BLaER1 treated with 17β-estradiol and CSF1 and Interleukin-3, amounts not matched to agents 10 nM and 100 nM (cell line): ENCODE measurements around the gene TBC1D14.

Source experiments
- H3K27ac ChIP-seq, 11 experiments: shearing (Covaris generic); formaldehyde crosslinking; 2 replicates each; pipeline ENCODE4 v1.8.1; 2022
- H3K27me3 ChIP-seq, 11 experiments: shearing (Covaris generic); formaldehyde crosslinking; 2 replicates each; pipeline ENCODE4 v1.8.1; 2022
- H3K36me3 ChIP-seq, 11 experiments: shearing (Covaris generic); formaldehyde crosslinking; 2 replicates each; pipeline ENCODE4 v1.8.1; 2022
- H3K4me1 ChIP-seq, 10 experiments: shearing (Covaris generic); formaldehyde crosslinking; 2 replicates each; pipeline ENCODE4 v1.8.1; 2022
- H3K4me2 ChIP-seq, 11 experiments: shearing (Covaris generic); formaldehyde crosslinking; 2 replicates each; pipeline ENCODE4 v1.8.1; 2022
- H3K4me3 ChIP-seq, 10 experiments: shearing (Covaris generic); formaldehyde crosslinking; 2 replicates each; pipeline ENCODE4 v1.8.1; 2022
- H3K9ac ChIP-seq, 11 experiments: shearing (Covaris generic); formaldehyde crosslinking; 2 replicates each; pipeline ENCODE4 v1.8.1; 2022
- H3K9me3 ChIP-seq, 11 experiments: shearing (Covaris generic); formaldehyde crosslinking; replicated peaks in 1 of 11; 2 replicates each; pipeline ENCODE4 v1.8.1; 2022
- H4K20me1 ChIP-seq, 11 experiments: shearing (Covaris generic); formaldehyde crosslinking; 2 replicates each; pipeline ENCODE4 v1.8.1; 2022
- Cebpa-rat ChIP-seq, 11 experiments: shearing (Covaris generic); IDR thresholded peaks; 2 replicates each; pipeline ENCODE4 v1.8.1; 2022

TBC1D14 gene

DNA sequence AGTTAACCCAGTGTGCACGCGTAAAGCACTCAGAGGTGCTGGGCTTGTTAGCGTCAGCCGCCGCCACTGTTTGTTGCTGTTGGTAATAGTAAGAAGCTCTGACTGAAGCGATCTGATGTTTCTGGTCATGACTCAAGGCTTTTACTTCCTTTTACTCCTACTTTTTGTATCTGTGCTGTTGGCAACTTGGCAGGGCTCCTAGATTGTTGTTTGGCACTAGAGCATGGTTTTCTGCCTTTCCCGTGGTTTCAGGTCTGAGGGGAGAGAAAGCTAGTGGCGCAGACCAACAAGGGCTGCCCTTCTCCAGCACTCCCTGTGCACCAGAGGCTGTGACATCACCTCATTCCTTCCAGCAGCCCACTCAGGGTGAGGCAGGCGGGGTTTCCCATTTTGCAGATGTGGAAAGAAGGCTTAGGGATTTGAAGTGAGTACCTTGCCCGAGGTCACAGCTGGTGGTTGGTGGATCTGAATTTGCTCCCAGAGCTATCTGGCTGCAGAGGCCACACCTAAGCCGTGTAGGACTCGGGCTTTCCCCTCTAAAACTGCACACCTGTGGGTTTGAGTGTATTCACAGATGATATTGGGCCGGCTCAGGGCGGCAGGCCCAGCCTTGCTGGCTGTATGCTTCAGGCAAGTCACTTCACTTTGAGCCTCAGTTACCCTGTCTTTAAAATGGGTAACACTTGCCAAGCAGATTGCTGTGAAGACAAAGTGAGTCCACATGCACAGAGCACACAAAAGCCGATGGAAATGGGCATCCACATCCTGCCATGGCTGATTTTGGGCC lies 82.3 kb downstream of the TBC1D14 start:
- Histone ChIP-seq H3K4me3 (no peak overlapping the region), H3K9ac (peak overlapping the region in 10 of 11 experiments; percentile 15 to 63 (median 42); a peak in 17 of 22 replicates), H3K4me2 (peak overlapping the region; percentile 58 to 98 (median 95))

DNA sequence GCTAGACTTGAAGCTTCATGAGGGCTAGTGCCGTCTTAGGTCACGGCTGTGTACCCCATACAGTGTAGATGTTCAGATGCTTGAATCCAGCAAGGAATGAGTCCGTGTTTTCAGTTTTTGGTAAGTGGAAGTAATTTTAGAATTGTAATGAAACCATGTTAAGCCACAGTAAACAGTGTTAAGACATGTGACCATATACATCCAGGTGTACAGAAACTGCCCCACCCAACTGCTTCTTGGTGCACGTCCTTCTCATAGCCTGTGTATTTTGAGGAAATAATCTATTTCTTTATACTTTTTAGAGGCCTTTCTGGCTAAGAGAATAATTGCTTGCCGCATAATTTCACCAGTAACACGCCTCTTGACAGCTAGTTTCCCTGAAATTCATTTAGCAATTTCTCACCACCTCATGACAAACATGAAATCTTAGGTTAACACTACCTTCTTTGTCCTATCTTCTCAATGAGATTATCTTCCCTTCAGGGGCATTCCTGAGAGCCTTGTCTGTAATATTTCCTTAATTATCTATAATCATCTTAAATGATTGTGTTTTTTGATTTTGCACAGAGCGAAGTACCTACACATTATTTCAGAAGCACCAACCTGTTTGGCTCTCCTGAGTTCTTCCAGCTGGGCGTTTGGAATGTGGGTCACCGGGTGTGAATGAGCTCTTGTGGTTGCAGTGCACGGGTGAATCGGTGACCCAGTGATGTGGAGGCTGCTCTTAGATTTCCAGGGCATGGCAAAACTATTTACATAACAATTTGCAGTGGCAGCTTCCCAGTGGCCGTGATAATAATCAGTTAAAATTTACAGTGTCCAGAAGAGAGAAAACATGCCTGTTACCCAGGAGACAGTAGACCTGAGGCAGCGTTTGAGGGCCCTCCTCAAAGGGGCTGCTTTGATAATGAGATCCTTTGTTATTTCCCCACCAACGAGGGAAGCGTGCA lies 83.4 kb downstream of the TBC1D14 start:
- Histone ChIP-seq H3K27ac (peak overlapping the region in 2 of 11 experiments; percentile 29 to 68; a peak in 2 of 22 replicates), H4K20me1 (peaks cover 75 to 100% (median 98%) of the 10 kb centered on the region in 11 experiments), H3K4me2 (peak overlapping the region; percentile 58 to 98 (median 95); a peak in 18 of 22 replicates), H3K36me3 (peaks cover 84 to 97% (median 88%) of the 10 kb centered on the region in 11 experiments), H3K9me3 (no peaks in the 10 kb centered on the region), H3K4me3 (no peak overlapping the region), H3K27me3 (no peaks in the 10 kb centered on the region), H3K4me1 (peaks cover 54 to 66% (median 57%) of the 10 kb centered on the region in 10 experiments), H3K9ac (peak overlapping the region in 2 of 11 experiments; percentile 28 to 36; a peak in 4 of 22 replicates)
- TF ChIP-seq Cebpa-rat (IDR thresholded peaks at IDR 0.05): no peak

More for the DNA sequence above, 82.3 kb downstream of the TBC1D14 start:
- peaks cover 62 to 69% (median 65%) of the 10 kb centered on the region in 10 experiments for H3K4me1 ChIP-seq
- no peaks in the 10 kb centered on the region for H3K9me3 ChIP-seq
- TF ChIP-seq Cebpa-rat (IDR thresholded peaks at IDR 0.05): no peak
- H3K27me3 ChIP-seq: no peaks in the 10 kb centered on the region
- H3K36me3 ChIP-seq: peaks cover 74 to 94% (median 80%) of the 10 kb centered on the region in 11 experiments
- peak overlapping the region; percentile 2 to 69 (median 47); a peak in 18 of 22 replicates for H3K27ac ChIP-seq
- peaks cover 81 to 100% (median 99%) of the 10 kb centered on the region in 11 experiments for H4K20me1 ChIP-seq

DNA sequence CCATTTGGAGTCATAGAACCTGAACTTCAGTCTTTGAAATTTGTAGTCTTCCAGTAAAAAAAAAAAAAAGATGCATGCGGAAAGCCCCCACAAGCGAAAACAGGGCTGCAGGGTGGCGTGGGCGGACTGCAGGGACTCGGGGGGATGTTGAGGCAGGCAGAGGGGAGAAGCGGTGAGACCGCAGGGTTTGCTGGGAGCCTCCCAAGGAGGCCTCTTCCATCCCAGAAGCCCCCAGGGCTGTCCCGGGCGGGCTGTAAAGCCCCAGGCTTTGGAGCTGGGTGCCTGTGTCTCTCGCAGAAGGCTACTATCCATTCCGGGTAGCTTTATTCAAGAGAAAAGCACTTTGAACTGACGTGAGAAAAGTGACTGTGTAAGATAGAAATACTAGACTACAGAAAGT lies 86.9 kb downstream of the TBC1D14 start:
- no peak for TF ChIP-seq Cebpa-rat (IDR thresholded peaks at IDR 0.05)
- peaks cover 95 to 100% (median 97%) of the 10 kb centered on the region in 11 experiments for H3K36me3 ChIP-seq
- no peak overlapping the region for H3K9ac ChIP-seq

DNA sequence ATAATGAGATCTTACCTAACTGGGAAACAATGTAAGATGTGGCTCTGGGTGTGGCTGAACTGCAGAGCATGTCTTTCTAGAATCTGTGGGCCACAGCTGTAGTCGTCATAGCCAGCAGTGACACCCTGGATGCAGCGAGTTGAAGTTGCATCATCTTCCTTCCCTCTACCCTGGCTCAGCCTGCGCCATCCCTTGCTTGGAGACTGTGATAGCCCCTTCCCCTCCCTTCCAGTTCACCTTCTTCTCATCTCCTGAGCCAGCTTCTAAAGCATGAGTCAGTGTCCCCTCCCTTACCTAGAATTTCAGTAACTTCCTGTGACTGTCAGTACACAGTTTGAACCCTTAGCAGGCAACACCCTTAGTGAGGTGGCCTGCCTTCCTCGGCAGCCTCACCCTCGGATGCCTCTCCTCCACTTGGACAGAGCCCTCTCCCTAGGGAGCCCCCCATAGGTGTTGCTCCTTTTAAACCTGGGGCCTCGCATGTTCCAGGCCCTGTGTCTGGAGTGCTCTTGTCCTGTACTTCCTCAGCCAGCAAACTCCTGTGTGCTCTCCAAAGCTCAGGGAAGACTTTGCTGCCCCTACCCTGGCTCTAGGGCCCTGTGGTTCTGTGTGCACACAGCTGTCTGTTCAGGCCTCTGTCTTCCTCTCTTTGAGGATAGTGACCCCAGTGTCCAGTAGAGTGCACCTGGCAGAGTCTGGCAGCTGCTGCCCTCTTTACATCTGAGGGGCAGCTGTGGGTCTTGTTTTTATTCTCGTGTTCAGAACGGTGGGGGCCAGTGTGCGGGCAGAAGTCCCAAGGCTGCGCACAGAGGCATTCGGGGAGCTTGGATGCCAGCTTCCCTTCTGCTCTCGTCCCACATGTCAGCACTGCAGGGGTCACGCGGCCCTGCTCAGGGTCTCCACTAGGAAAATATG lies 89.8 kb downstream of the TBC1D14 start:
- H4K20me1 ChIP-seq: peaks cover 42 to 100% (median 98%) of the 10 kb centered on the region in 11 experiments
- no peaks in the 10 kb centered on the region for H3K9me3 ChIP-seq
- H3K4me1 ChIP-seq: peaks cover 0 to 25% (median 14%) of the 10 kb centered on the region in 10 experiments; a peak in 12 of 20 replicates
- TF ChIP-seq Cebpa-rat (IDR thresholded peaks at IDR 0.05): peak in 2 of 11 experiments; percentile 25 to 57; a peak in 3 of 22 replicates
- no peaks in the 10 kb centered on the region for H3K27me3 ChIP-seq
- H3K36me3 ChIP-seq: peaks cover 99 to 100% (median 100%) of the 10 kb centered on the region in 11 experiments
- peak overlapping the region in 2 of 11 experiments; percentile 24 to 43; a peak in 2 of 22 replicates for H3K9ac ChIP-seq
- H3K4me2 ChIP-seq: no peak overlapping the region
- peak overlapping the region in 2 of 11 experiments; percentile 22 to 37; a peak in 3 of 22 replicates for H3K27ac ChIP-seq
- no peak overlapping the region for H3K4me3 ChIP-seq

More for the DNA sequence above, 86.9 kb downstream of the TBC1D14 start:
- Histone ChIP-seq H3K4me2 (no peak overlapping the region), H3K27me3 (no peaks in the 10 kb centered on the region), H3K27ac (no peak overlapping the region), H3K9me3 (no peaks in the 10 kb centered on the region), H3K4me1 (peaks cover 21 to 45% (median 23%) of the 10 kb centered on the region in 10 experiments), H3K4me3 (no peak overlapping the region), H4K20me1 (peaks cover 43 to 100% (median 98%) of the 10 kb centered on the region in 11 experiments)

DNA sequence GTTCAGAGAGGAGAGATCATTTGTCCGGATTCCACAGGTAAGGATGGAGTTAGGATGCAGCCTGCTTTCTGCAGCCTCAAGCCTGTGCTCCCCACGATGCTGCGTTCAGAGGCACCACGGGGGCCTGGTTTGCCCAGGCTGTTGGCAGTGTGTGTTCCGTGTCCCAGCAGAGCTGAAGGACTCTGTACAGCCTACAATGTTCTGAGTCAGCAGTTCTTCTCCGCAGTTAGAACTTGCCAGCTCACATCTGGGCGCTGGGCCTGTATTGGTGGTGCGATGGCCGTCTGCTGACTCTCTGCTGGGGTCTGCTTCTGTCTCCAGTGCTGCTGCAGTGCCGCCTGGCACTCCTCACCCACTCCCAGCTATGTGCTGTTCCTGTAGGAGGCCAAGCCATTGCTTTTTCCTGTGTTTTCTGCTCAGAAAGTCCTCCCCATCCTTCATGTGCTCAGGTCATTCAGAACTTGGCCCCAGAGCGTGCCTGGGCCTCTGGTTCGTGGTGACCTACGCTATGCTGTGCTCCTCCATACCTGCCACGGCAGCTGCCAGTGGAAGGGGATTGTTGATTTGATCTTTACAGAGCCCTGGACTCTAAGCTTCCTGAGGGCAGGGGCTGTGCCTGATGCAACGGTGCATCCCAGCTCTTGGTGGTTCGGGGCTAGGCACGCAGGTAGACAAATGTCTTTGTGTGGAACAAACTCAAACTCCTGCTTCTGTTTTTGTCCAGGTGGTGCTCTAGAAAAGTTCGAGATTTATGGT lies 91.0 kb downstream of the TBC1D14 start:
- H3K36me3 ChIP-seq: peaks cover 99 to 100% (median 100%) of the 10 kb centered on the region in 11 experiments
- H3K9ac ChIP-seq: no peak overlapping the region
- H3K27ac ChIP-seq: peak overlapping the region in 1 of 11 experiments; percentile 18; a peak in 1 of 22 replicates
- no peak overlapping the region for H3K4me3 ChIP-seq
- H4K20me1 ChIP-seq: peaks cover 39 to 100% (median 98%) of the 10 kb centered on the region in 11 experiments
- no peak for TF ChIP-seq Cebpa-rat (IDR thresholded peaks at IDR 0.05)
- no peaks in the 10 kb centered on the region for H3K9me3 ChIP-seq
- H3K27me3 ChIP-seq: no peaks in the 10 kb centered on the region
- no peak overlapping the region for H3K4me2 ChIP-seq
- H3K4me1 ChIP-seq: peaks cover 0 to 25% (median 14%) of the 10 kb centered on the region in 10 experiments; a peak in 12 of 20 replicates

DNA sequence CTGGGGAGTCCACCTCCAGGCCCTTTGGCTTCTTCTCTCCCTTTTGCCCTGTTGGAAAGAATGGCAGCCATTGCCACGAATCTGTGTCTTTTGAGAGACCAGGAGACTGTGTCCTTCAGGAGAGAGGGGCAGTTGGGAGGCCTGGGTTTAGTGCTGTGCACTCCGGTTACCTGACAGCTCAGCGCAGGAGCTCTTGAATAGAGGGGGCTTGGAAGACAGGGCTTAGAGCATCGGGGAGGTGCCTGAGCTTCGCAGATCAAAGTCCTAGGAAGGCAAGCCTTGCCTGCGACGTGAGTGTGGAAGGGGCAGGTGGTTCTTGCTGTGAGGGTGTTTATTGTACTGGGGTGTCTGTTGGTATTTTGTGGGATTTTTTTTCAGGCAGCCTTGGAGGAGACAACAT lies 91.6 kb downstream of the TBC1D14 start:
- Histone ChIP-seq H3K4me1 (peaks cover 0 to 25% (median 14%) of the 10 kb centered on the region in 10 experiments; a peak in 12 of 20 replicates), H3K36me3 (peaks cover 100% of the 10 kb centered on the region in 11 experiments), H3K27ac (no peak overlapping the region)

DNA sequence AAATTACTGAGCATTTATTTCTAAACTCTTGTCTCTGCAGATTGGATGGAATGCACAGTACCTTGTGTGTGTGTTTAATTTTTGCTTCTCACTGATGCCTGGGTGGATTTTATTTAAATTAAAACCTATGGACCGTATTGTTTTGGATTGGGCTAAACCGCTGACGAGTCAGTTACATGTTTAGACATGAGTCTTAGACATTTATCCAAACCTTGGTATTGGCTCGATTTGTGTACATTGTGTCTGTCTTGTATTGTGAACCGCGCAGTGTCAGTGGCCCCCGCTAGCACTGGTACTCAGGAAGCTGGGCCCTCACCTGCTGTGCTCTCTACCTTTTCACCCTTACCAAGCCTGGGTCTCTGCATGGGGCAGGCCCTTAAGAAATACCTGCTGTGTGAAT lies 92.7 kb downstream of the TBC1D14 start:
- Histone ChIP-seq H3K27ac (no peak overlapping the region), H3K27me3 (no peaks in the 10 kb centered on the region), H3K9me3 (no peaks in the 10 kb centered on the region), H3K4me2 (no peak overlapping the region), H3K4me3 (no peak overlapping the region), H3K4me1 (peaks cover 0 to 21% (median 14%) of the 10 kb centered on the region in 10 experiments; a peak in 12 of 20 replicates), H3K36me3 (peaks cover 100% of the 10 kb centered on the region in 11 experiments), H3K9ac (peak overlapping the region in 1 of 11 experiments; percentile 15; a peak in 1 of 22 replicates), H4K20me1 (peaks cover 43 to 100% (median 98%) of the 10 kb centered on the region in 11 experiments)
- TF ChIP-seq Cebpa-rat (IDR thresholded peaks at IDR 0.05): no peak

More for the DNA sequence above, 91.6 kb downstream of the TBC1D14 start:
- no peaks in the 10 kb centered on the region for H3K27me3 ChIP-seq
- no peak for TF ChIP-seq Cebpa-rat (IDR thresholded peaks at IDR 0.05)
- peaks cover 40 to 100% (median 98%) of the 10 kb centered on the region in 11 experiments for H4K20me1 ChIP-seq
- no peak overlapping the region for H3K9ac ChIP-seq
- no peaks in the 10 kb centered on the region for H3K9me3 ChIP-seq
- no peak overlapping the region for H3K4me3 ChIP-seq
- H3K4me2 ChIP-seq: no peak overlapping the region
